ENCODE measurements around the gene CD59.

DNA sequence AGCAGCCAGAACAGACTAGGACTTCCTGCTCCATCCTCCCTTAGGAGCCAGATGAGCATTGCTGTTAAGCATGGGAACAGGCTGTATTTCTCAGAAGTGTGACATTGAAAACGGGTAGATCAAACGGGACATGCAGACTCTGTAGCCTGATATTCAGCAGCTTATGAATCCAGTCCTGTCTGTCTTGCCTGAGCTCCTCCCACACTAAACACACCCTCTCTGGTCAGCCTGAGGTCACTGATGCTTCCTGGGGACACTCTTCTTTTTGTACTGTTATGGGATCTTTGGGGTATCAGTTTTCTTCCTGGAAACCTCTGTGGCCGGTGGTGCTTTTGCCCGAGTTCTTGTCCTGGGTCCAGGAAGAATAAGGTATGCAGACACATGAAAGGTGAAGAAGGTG is 71.4 kb downstream of the CD59 start:
- TF ChIP-seq CTCF (IDR thresholded peaks at IDR 0.05) (no peak), POLR2A (IDR thresholded peaks at IDR 0.05) (no peak)
